LNCaP clone FGC (cell line): Measurements from ENCODE around the gene SIPA1L3.

Experiments used
- DNase-seq: peaks from one replicate; pipeline ENCODE4 v3.0.0-alpha.2; 2011; ENCODE audit warnings: low read depth
- H3K4me3 ChIP-seq: 2 replicates; pipeline ENCODE4 v1.5.1; 2011; ENCODE audit warnings: mild to moderate bottlenecking, low read depth, low read length, control low read depth
- TF ChIP-seq, protein P1 (sequence below): IDR thresholded peaks from 2 replicates; pipeline ENCODE4 v1.5.1; 2012; ENCODE audit warnings: mild to moderate bottlenecking; ENCODE audit not compliant: control insufficient read depth, insufficient read depth; ENCODE audit errors: extremely low read depth

The SIPA1L3 gene

DNA sequence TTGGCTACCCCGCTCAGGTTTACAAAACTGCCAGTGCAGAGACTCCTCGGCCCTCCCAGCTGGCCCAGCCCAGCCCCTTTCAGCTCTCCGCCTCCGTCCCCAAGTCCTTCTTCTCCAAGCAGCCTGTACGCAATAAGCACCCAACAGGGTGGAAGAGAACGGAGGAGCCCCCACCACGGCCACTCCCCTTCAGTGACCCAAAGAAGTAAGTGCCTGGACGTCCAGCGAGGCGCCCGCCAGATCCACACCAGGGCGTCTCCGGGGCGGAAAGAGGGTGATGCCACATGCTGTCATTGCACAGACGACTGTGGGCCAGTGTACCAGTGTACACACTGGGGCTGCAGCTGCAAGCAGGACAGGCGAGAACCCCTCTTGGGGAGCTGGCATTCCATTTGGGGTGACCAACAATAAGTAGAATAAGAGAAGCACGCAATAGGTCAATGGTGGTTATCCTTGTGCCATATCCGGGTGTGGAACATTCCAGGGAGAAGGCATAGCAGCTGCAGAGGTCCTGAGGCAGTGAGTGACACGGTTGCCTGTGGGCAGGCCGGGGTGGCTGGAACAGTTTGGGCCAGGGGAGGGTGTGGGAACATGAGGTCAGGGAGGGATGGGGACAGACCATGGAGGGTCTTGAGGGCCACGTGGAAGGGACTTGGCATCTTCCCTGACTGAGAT is 275.7 kb downstream of the SIPA1L3 start:
- H3K4me3 ChIP-seq, result no peak overlapping the region
- DNase-seq, result no peak
- TF ChIP-seq, protein P1, sequence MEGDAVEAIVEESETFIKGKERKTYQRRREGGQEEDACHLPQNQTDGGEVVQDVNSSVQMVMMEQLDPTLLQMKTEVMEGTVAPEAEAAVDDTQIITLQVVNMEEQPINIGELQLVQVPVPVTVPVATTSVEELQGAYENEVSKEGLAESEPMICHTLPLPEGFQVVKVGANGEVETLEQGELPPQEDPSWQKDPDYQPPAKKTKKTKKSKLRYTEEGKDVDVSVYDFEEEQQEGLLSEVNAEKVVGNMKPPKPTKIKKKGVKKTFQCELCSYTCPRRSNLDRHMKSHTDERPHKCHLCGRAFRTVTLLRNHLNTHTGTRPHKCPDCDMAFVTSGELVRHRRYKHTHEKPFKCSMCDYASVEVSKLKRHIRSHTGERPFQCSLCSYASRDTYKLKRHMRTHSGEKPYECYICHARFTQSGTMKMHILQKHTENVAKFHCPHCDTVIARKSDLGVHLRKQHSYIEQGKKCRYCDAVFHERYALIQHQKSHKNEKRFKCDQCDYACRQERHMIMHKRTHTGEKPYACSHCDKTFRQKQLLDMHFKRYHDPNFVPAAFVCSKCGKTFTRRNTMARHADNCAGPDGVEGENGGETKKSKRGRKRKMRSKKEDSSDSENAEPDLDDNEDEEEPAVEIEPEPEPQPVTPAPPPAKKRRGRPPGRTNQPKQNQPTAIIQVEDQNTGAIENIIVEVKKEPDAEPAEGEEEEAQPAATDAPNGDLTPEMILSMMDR, result no peak

DNA sequence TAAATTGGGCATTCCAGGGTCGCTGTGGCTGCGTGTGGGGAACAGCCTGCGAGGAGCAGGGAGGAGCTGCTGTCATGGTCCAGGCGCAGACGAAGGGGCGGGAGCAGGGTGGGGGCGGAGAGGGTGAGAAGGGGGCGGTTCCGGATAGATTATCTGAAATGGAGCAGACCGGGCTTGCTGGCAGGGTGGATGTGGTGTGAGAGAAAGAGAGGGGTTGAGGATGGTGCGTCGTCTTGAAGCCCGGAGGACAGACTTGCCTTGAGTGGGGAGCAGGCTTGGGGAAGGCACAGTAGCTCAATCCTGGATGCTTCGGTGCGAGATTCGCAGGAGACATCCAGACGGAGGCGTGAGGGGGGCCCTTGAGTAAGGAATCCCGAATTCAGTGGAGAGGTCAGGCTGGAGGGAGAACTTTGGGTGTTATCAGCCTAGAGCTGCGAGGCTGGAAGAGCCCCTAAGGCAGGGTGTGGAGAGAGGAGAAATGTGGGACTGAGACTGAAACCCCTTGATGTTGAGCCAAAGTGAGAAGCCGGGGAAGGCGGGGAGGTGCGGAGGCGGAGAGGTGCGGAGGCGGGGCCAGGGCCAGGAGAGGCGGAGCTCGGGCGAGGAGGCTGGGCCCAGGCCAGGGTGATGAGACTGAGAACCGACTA is 276.4 kb downstream of the SIPA1L3 start:
- H3K4me3 ChIP-seq, result no peak overlapping the region
- TF ChIP-seq, protein P1, result no peak
- DNase-seq, result no peak

DNA sequence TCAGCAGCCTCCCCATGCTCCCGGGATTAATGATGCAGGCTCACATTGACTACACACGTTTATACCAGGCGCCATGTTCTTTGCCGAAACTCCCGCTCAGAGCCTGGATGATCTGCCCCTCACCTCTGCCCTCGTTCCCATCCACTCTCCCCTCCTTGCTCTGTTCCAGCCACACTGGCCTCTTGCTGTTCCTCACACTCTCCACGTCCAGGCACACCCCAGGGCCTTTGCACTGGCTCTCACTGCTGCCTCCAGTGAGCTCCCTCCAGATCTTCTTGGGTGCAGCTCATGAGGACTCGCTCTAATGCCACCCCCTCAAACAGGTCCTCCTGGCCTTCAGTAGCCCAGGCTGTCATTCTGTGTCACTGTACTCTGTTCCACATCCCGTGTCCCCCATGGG is 277.8 kb downstream of the SIPA1L3 start:
- TF ChIP-seq, protein P1, result no peak
- no peak for DNase-seq
- H3K4me3 ChIP-seq, result no peak overlapping the region

DNA sequence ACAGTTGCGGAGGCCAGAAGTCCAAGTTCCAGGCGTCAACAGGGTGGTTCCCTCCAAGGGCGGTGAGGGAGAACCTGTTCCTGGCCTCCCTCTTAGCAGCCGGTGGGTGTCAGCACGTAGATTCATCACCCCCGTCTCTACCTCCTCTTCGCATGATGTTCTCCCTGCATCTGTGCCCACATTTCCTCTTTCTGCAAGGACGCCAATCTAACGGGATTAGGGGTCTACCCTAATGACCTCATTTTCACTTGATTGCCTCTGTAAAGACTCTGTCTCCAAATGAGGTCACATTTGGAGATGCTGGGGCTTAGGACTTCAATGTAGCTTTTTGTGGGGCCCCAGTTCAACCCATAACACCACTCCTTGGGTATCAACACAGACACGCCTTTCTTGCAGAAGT is 278.6 kb downstream of the SIPA1L3 start:
- no peak for DNase-seq

DNA sequence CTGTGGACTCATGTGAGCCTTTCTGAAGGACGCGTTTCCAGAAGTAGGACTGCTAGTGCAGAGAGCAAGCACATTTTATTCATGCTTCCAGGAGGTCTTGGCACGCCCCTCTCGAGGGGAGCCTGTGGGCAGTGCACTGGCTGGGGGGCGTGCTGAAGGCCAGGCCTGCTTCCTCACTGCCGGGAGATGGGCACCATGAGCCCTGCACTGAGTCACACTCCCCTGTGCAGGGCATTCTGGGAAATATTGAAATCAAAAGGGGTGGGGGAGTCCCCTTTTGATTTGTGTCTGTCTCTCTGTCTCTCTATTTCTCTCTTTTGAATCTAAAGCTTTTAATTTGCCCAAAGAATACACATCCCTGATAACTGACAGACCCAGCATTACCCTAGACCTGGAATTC is 283.1 kb downstream of the SIPA1L3 start:
- no peak for DNase-seq
- no peak overlapping the region for H3K4me3 ChIP-seq
- TF ChIP-seq, protein P1, result no peak

More for the DNA sequence above, 278.6 kb downstream of the SIPA1L3 start:
- H3K4me3 ChIP-seq, result no peak overlapping the region
- TF ChIP-seq, protein P1, result no peak

DNA sequence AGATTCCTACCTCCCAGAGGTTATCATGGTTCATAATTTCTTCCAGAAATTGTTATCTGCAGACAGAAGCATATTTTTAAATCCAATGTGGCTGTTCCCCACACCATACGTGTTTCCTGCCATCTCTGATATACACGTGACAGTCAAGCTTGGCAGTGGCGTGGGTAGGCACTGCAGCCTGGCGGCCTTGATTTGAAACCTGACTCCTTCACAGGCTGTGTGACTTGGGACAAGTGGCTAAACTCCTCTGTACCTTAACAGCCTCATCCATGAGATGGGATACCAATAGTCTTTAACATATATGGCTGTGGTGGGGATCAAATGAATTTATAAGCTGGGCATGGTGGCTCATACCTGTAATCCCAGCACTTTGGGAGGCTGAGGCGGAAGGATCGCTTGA is 283.8 kb downstream of the SIPA1L3 start:
- TF ChIP-seq, protein P1, result no peak
- DNase-seq, result no peak
- H3K4me3 ChIP-seq, result no peak overlapping the region

- DNase-seq, result no peak
- TF ChIP-seq, protein P1, result no peak
- no peak overlapping the region for H3K4me3 ChIP-seq
Observed at GRCh38 chr19:38191747-38192146, 284.7 kb downstream of the SIPA1L3 start.
